Endothelial cell (in vitro differentiated cells): ENCODE measurements around the gene ATP10B. TPM values are rescaled to one million over a fixed set of nuclear protein-coding genes. Genes with fewer than 3 reads are reported as not detected.

Source experiments
- DNase-seq: peaks from one replicate; pipeline ENCODE4 v3.0.0; 2021; ENCODE audit warnings: low spot score
- H3K27ac Mint-ChIP-seq: one replicate; pipeline ENCODE4 v1.8.0; 2021; ENCODE audit warnings: mixed read lengths, inconsistent platforms; ENCODE audit not compliant: unreplicated experiment
- H3K27me3 Mint-ChIP-seq: one replicate; pipeline ENCODE4 v1.8.0; 2021; ENCODE audit warnings: mild to moderate bottlenecking, moderate library complexity, mixed read lengths, inconsistent platforms; ENCODE audit not compliant: unreplicated experiment
- H3K36me3 Mint-ChIP-seq: one replicate; pipeline ENCODE4 v1.8.0; 2021; ENCODE audit warnings: mild to moderate bottlenecking, low read depth, mixed read lengths, inconsistent platforms; ENCODE audit not compliant: unreplicated experiment
- H3K4me1 Mint-ChIP-seq: one replicate; pipeline ENCODE4 v1.8.0; 2021; ENCODE audit warnings: mild to moderate bottlenecking, mixed read lengths, inconsistent platforms; ENCODE audit not compliant: unreplicated experiment
- H3K4me3 Mint-ChIP-seq: one replicate; pipeline ENCODE4 v1.8.0; 2021; ENCODE audit warnings: mild to moderate bottlenecking, mixed read lengths, inconsistent platforms; ENCODE audit not compliant: unreplicated experiment
- H3K9me3 Mint-ChIP-seq: one replicate; pipeline ENCODE4 v1.8.0; 2021; ENCODE audit warnings: mixed read lengths, inconsistent platforms; ENCODE audit not compliant: unreplicated experiment
- total RNA-seq: library from RNA; stranded (reverse); fragmentation: NEBNext Ultra II Directional; extraction: Animal tissue kit (Norgen Biotek cat#: 25700); gene quantifications from one replicate; pipeline ENCODE4 v1.2.1, GENCODE V29; 2021; ENCODE audit not compliant: unreplicated experiment
- TF ChIP-seq, protein P1 (sequence below): fragments of 200-600 bp; sonication (generic); IDR thresholded peaks from one replicate; pipeline ENCODE4 v1.5.0; 2021; ENCODE audit warnings: antibody characterized with exemption; ENCODE audit not compliant: unreplicated experiment

ATP10B gene
- total RNA-seq, 1 donor from 2014 or later = not detected

- TF ChIP-seq, protein P1, sequence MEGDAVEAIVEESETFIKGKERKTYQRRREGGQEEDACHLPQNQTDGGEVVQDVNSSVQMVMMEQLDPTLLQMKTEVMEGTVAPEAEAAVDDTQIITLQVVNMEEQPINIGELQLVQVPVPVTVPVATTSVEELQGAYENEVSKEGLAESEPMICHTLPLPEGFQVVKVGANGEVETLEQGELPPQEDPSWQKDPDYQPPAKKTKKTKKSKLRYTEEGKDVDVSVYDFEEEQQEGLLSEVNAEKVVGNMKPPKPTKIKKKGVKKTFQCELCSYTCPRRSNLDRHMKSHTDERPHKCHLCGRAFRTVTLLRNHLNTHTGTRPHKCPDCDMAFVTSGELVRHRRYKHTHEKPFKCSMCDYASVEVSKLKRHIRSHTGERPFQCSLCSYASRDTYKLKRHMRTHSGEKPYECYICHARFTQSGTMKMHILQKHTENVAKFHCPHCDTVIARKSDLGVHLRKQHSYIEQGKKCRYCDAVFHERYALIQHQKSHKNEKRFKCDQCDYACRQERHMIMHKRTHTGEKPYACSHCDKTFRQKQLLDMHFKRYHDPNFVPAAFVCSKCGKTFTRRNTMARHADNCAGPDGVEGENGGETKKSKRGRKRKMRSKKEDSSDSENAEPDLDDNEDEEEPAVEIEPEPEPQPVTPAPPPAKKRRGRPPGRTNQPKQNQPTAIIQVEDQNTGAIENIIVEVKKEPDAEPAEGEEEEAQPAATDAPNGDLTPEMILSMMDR = no peak
- H3K27me3 Mint-ChIP-seq = peaks cover 2% of the 10 kb centered on the region
- no peaks in the 10 kb centered on the region for H3K36me3 Mint-ChIP-seq
- no peak overlapping the region for H3K27ac Mint-ChIP-seq
- no peaks in the 10 kb centered on the region for H3K4me1 Mint-ChIP-seq
- H3K4me3 Mint-ChIP-seq = no peak overlapping the region
- H3K9me3 Mint-ChIP-seq = no peaks in the 10 kb centered on the region
- no peak for DNase-seq
Measured at GRCh38 chr5:160672521-160672920, 179.5 kb downstream of the ATP10B start.

DNA sequence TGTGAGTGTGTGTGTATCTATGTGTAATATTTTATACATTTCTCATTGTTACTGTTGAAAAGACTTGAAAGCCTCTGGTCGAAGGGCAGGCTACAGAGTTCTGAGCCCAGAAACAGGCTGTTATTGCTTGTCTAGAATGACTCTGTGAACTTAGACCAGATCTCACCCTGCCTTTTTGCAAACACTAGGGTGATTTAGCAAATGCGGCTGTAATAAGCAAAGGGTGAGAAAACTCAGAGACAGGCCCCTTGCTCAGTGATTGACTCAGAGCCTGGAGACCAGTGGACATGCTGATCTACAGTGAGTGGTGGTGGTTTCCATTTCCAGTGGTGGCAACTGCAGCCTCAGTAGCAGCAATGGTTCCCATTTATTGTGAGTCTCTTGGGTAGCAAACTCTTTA is 183.7 kb downstream of the ATP10B start:
- Mint-ChIP-seq H3K9me3 (no peaks in the 10 kb centered on the region), H3K27me3 (no peaks in the 10 kb centered on the region), H3K36me3 (no peaks in the 10 kb centered on the region), H3K27ac (no peak overlapping the region), H3K4me1 (no peaks in the 10 kb centered on the region), H3K4me3 (no peak overlapping the region)
- DNase-seq = no peak
- TF ChIP-seq, protein P1 = no peak

DNA sequence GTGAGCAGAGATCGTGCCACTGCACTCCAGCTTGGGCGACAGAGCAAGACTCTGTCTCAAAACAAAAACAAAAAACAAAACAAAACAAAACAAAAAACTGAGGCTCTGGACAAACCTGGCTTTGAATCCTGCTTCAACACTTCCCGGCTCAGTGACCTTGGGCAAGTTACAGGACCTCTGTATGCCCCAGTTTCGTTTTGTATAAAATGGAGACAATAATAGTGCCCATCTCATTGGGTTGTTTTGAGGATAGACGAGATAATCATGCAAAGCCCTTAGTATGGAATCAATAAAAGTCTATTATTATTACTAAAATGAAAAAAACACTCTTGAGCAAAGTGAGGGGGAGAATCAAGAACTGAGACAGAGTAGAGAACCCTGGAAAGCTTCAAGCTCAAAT is 184.9 kb downstream of the ATP10B start:
- TF ChIP-seq, protein P1 = no peak
- Mint-ChIP-seq H3K4me3 (no peak overlapping the region), H3K36me3 (no peaks in the 10 kb centered on the region), H3K27ac (no peak overlapping the region), H3K9me3 (no peaks in the 10 kb centered on the region), H3K27me3 (no peaks in the 10 kb centered on the region), H3K4me1 (no peaks in the 10 kb centered on the region)
- DNase-seq = no peak

- H3K4me3 Mint-ChIP-seq = no peak overlapping the region
- H3K9me3 Mint-ChIP-seq = no peaks in the 10 kb centered on the region
- H3K27ac Mint-ChIP-seq = no peak overlapping the region
- TF ChIP-seq, protein P1 = no peak
- no peaks in the 10 kb centered on the region for H3K4me1 Mint-ChIP-seq
- DNase-seq = no peak
- no peaks in the 10 kb centered on the region for H3K27me3 Mint-ChIP-seq
- H3K36me3 Mint-ChIP-seq = no peaks in the 10 kb centered on the region
Measured at GRCh38 chr5:160665460-160665859, 186.6 kb downstream of the ATP10B start.

DNA sequence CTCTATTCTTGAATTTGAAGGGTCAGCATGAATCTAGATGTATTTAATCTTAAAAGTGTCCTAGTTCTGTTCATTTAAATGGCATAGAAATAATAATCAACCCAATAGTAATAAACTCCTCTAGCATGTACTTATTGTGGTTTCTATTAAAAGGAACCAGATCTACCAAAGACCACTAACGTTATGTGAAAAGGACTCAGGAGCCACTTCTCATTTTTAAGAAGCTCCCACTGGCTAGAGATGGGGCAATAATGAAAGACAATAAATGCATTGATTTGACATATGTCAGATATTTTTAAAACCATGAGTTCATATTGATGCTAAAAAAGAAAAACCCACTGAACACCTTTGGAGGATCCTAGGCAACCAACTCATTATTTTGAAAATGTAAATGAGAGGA is 191.9 kb downstream of the ATP10B start:
- no peaks in the 10 kb centered on the region for H3K36me3 Mint-ChIP-seq
- H3K4me1 Mint-ChIP-seq = peaks cover 2% of the 10 kb centered on the region
- H3K27ac Mint-ChIP-seq = no peak overlapping the region
- no peak for DNase-seq
- TF ChIP-seq, protein P1 = no peak
- no peaks in the 10 kb centered on the region for H3K27me3 Mint-ChIP-seq
- no peaks in the 10 kb centered on the region for H3K9me3 Mint-ChIP-seq
- no peak overlapping the region for H3K4me3 Mint-ChIP-seq
